Coronary artery (tissue), 2 donors: ENCODE results near the gene UBE2Z.

ENCODE experiments used
- DNase-seq: peaks from one replicate; pipeline ENCODE4 v3.0.0-alpha.2; 2017; ENCODE audit warnings: low spot score
- H3K27ac ChIP-seq, 2 donors: fragments of 200-600 bp; sonication (generic); one replicate each; pipeline ENCODE4 v1.5.1; 2016 to 2019
- H3K4me3 ChIP-seq: fragments of 200-600 bp; sonication (generic); 2 replicates; pipeline ENCODE4 v1.5.1; 2016; ENCODE audit warnings: mild to moderate bottlenecking, moderate library complexity
- TF ChIP-seq, protein P1 (sequence below): fragments of 200-600 bp; sonication (generic); IDR thresholded peaks from one replicate; pipeline ENCODE4 v1.5.1; 2019; ENCODE audit warnings: antibody characterized with exemption

Gene UBE2Z

DNA sequence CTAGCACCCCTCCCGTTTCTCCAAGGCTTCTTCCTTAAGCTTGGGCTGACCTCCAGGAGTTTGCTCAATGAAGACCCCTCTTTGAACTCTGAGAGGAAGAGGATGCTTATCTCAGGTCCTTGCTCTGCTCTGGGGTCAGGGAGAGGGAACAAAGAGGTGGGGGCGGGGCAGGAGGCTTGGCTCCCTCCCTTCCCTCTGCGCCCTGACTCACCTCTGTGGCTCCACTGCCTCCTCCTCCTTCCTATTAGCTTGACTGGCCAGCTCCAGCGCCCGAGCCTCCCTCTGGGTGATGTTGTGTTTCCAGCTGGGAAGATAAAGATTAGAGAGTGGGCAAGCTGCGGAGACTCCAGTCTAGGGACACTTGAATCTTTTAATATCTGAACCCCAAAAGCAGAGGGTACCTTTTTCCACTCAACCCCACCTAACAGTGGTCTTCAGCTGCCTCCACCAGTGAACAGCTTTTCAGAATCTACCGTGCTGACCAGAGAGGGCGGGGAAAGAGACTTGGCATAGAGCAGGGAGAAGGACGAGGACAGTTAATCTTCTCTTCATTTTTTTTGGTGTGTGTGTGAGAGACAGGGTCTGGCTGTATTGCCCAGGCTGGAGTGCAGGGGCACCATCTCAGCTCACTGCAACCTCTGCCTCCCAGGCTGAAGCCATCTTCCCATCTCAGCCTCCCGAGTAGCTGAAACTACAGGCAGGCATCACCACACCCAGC, 53.5 kb downstream of the UBE2Z start:
- H3K4me3 ChIP-seq: no peak overlapping the region
- TF ChIP-seq, protein P1, sequence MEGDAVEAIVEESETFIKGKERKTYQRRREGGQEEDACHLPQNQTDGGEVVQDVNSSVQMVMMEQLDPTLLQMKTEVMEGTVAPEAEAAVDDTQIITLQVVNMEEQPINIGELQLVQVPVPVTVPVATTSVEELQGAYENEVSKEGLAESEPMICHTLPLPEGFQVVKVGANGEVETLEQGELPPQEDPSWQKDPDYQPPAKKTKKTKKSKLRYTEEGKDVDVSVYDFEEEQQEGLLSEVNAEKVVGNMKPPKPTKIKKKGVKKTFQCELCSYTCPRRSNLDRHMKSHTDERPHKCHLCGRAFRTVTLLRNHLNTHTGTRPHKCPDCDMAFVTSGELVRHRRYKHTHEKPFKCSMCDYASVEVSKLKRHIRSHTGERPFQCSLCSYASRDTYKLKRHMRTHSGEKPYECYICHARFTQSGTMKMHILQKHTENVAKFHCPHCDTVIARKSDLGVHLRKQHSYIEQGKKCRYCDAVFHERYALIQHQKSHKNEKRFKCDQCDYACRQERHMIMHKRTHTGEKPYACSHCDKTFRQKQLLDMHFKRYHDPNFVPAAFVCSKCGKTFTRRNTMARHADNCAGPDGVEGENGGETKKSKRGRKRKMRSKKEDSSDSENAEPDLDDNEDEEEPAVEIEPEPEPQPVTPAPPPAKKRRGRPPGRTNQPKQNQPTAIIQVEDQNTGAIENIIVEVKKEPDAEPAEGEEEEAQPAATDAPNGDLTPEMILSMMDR: no peak
- no peak overlapping the region for H3K27ac ChIP-seq
- DNase-seq: no peak

DNA sequence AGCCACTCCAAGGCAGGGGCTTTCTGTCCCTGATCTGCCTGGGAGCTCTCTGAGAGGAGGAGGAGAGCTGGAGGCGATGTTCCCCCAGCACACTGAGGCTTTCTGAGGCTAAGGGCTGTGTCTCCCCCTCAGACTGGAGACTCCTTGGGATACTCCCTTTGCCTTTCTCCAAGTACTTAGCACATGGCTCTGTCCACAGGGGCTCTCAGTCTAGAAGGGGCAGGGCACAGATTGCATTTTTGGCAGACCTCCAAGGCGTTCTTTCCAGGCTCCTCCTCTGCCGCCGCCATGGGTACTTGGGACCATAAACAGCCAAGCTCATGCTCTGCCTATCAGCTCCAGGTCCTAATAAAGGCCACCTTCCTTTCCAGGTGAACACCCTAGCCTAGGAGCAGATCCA, 62.0 kb downstream of the UBE2Z start:
- Histone ChIP-seq H3K27ac (no peak overlapping the region), H3K4me3 (no peak overlapping the region)
- TF ChIP-seq, protein P1: no peak
- DNase-seq: no peak

DNA sequence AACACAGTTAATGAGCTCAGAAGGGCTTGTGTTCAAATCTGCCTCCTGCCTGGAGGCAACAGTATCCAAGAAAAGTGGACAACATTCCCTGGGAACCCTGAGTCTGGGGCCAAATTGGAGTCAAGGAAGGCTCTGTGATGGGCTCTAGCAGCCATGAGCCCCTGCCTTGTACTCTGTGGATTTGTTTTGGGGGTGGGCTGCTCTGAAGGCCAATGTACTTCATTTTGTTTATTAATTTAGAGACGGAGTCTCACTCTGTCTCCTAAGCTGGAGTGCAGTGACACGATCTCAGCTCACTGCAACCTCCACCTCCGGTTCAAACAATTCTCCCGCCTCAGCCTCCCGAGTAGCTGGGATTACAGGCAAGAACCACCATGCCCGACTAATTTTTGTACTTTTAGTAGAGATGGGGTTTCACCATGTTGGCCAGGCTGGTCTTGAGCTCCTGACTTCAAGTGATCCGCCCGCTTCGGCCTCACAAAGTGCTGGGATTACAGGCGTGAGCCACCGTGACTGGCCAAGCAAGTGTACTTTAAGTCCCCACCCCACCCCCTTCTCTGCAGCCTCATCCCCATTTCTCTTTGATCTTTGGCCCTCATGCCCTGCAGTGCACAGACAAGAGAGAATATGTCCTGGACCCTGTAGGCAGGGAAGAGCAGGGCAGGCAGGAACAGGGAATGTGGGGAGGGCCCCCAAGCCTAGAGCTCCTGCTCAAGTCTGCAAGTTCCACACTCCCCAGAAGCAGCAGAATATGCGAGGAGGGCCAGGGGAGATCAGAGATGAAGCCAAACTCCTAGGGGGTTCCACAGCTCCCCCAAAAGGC, 62.9 kb downstream of the UBE2Z start:
- Histone ChIP-seq H3K4me3 (no peak overlapping the region), H3K27ac (no peak overlapping the region)
- no peak for DNase-seq
- TF ChIP-seq, protein P1: no peak

DNA sequence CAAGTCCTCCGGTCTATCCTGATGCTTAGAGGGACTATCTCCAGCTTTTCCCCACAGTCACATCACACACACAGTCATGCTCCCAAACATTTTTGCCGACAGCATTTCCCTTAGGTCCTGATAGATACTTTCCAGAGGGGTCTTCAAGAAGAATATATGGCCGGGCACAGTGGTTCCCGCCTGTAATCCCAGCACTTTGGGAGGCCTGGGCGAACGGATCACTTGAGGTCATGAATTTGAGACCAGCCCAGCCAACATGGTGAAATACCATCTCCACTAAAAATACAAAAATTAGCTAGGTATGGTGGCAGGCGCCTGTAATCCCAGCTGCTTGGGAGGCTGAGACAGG, 64.5 kb downstream of the UBE2Z start:
- DNase-seq: no peak
- Histone ChIP-seq H3K4me3 (no peak overlapping the region), H3K27ac (no peak overlapping the region)
- TF ChIP-seq, protein P1: no peak

DNA sequence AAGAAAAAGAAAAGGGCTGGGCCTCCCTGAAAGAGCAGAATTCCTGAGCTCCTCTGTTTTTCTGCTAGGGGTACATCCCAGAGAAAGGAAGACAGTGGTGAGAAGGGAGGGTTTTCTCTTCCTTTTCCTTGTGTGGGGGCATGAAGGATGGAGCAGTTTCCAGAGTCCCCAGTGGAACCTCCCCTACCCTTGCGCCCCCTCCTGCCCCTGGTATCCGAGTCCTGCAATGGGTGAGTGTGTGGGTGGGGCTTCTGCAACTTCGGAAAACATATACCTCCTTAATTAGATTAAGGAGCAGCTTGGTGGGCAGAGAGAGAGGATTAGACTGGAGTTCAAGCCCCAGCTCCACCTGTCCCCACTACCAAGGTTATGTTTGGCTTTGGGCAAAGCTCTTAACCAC, 65.6 kb downstream of the UBE2Z start:
- TF ChIP-seq, protein P1: no peak
- H3K4me3 ChIP-seq: no peak overlapping the region
- no peak for DNase-seq
- no peak overlapping the region for H3K27ac ChIP-seq
